HCT116 (cell line): ENCODE data around the gene CHAC1. TPM values are rescaled to one million over a fixed set of nuclear protein-coding genes. Genes with fewer than 3 reads are reported as not detected.

ENCODE experiments used
- ATAC-seq: fragments of 200-7000 bp; cut with Tn5 transposase; 2 replicates; pipeline ENCODE4 v1.9.1; 2020; ENCODE audit warnings: mild to moderate bottlenecking, moderate library complexity
- BruUV-seq: library from RNA; stranded (reverse); fragments of 400-500 nt; replicated peaks from 2 replicates; lab custom pipeline; 2021; lab: Mats Ljungman, UMichigan
- CTCF ChIA-PET: fragments of 300-600 bp; sonication (Branson Sonifier 250); formaldehyde crosslinking; loops from one replicate; lab custom pipeline; 2021; ENCODE audit warnings: antibody characterized with exemption; lab: Charles Lee
- POLR2A ChIA-PET: fragments of 300-600, 350-600 bp; sonication (Branson Sonifier 250); formaldehyde crosslinking; loops from one replicate; lab custom pipeline; 2021; ENCODE audit warnings: antibody characterized with exemption; lab: Charles Lee
- RAD21 ChIA-PET, 2 experiments: fragments of 300-600 bp; sonication (Branson Sonifier 250); formaldehyde crosslinking; loops; one replicate each; lab custom pipeline; 2023; ENCODE audit warnings: low total read pairs in 2 of 2; ENCODE audit not compliant: uncharacterized antibody in 2 of 2, unreplicated experiment in 2 of 2, low non-redundant PET in 1 of 2; lab: Charles Lee
- DNase-seq: peaks from one replicate; pipeline ENCODE4 v3.0.0-alpha.2; 2010; ENCODE audit warnings: low read depth, low spot score
- H2AFZ ChIP-seq: fragments of 200-600 bp; shearing (Covaris generic), sonication (generic); 2 replicates; pipeline ENCODE4 v1.6.1; 2017; ENCODE audit warnings: low read depth, mixed run types, mixed read lengths, antibody characterized with exemption, low read length; ENCODE audit not compliant: poor library complexity, severe bottlenecking
- H3K27ac ChIP-seq: 2 replicates; pipeline ENCODE4 v1.5.1; 2012; ENCODE audit warnings: low read depth, low read length
- H3K27me3 ChIP-seq: fragments of 200-600 bp; sonication (generic); 2 replicates; pipeline ENCODE4 v1.6.1; 2016; ENCODE audit warnings: mixed run types, low read length, mixed read lengths; ENCODE audit not compliant: insufficient read depth
- H3K36me3 ChIP-seq, 2 experiments: fragments of 200-500 bp in 1 of 2; fragments of 200-600 bp in 1 of 2; sonication (Bioruptor generic) in 1 of 2; sonication (generic) in 1 of 2; 2 replicates each; pipeline versions ENCODE4 v1.5.1 to v1.6.1; 2014 to 2016; ENCODE audit warnings: low read length in 2 of 2, inconsistent platforms in 1 of 2, mixed read lengths in 1 of 2, mixed run types in 1 of 2; ENCODE audit not compliant: insufficient read depth in 2 of 2, control insufficient read depth in 1 of 2
- H3K4me1 ChIP-seq, 2 experiments: fragments of 200-600 bp in 1 of 2; sonication (generic) in 1 of 2; 2 replicates each; pipeline versions ENCODE4 v1.5.1 to v1.6.1; 2012 to 2017; ENCODE audit warnings: low read length in 2 of 2, inconsistent platforms in 1 of 2, mild to moderate bottlenecking in 1 of 2, mixed read lengths in 1 of 2, mixed run types in 1 of 2, moderate library complexity in 1 of 2; ENCODE audit not compliant: insufficient read depth in 2 of 2, control insufficient read depth in 1 of 2
- H3K4me2 ChIP-seq: fragments of 200-600 bp; sonication (generic); 2 replicates; pipeline ENCODE4 v1.6.1; 2017; ENCODE audit warnings: mixed run types, low read length, mixed read lengths
- H3K4me3 ChIP-seq, 2 experiments: fragments of 200-600 bp in 1 of 2; sonication (generic) in 1 of 2; replicated peaks in 1 of 2; 2 replicates each; pipeline ENCODE4 v1.5.1; 2011 to 2016; ENCODE audit warnings: low read length in 2 of 2, control low read depth in 1 of 2, low read depth in 1 of 2, mild to moderate bottlenecking in 1 of 2, mixed read lengths in 1 of 2, mixed run types in 1 of 2
- H3K79me2 ChIP-seq: fragments of 200-600 bp; sonication (generic); 2 replicates; pipeline ENCODE4 v1.6.1; 2017; ENCODE audit warnings: mild to moderate bottlenecking, mixed run types, low read length, moderate library complexity, mixed read lengths; ENCODE audit not compliant: insufficient read depth
- H3K9ac ChIP-seq: fragments of 200-600 bp; sonication (generic); 2 replicates; pipeline ENCODE4 v1.6.1; 2016; ENCODE audit warnings: low read length, mixed read lengths
- H3K9me2 ChIP-seq: fragments of 200-600 bp; sonication (generic), shearing (Covaris generic); 2 replicates; pipeline ENCODE4 v1.6.1; 2017; ENCODE audit warnings: mixed run types, mild to moderate bottlenecking, moderate library complexity; ENCODE audit not compliant: insufficient read depth
- H3K9me3 ChIP-seq, 2 experiments: fragments of 200-500 bp in 1 of 2; fragments of 200-600 bp in 1 of 2; sonication (Bioruptor generic) in 1 of 2; sonication (generic) in 1 of 2; 2 replicates each; pipeline ENCODE4 v1.6.1; 2014 to 2017; ENCODE audit warnings: low read length in 2 of 2, mixed read lengths in 2 of 2, inconsistent platforms in 1 of 2, low read depth in 1 of 2, mild to moderate bottlenecking in 1 of 2, mixed run types in 1 of 2, moderate library complexity in 1 of 2; ENCODE audit not compliant: control insufficient read depth in 1 of 2, insufficient read depth in 1 of 2
- H4K20me1 ChIP-seq: fragments of 200-600 bp; sonication (generic), shearing (Covaris generic); 2 replicates; pipeline ENCODE4 v1.6.1; 2017; ENCODE audit warnings: mixed run types, mild to moderate bottlenecking, moderate library complexity; ENCODE audit not compliant: insufficient read depth
- ATF3 ChIP-seq: IDR thresholded peaks from 2 replicates; pipeline ENCODE4 v1.6.1; 2012
- CEBPB ChIP-seq: IDR thresholded peaks from 2 replicates; pipeline ENCODE4 v1.6.1; 2012; ENCODE audit warnings: low read depth
- ELF1 ChIP-seq: IDR thresholded peaks from 2 replicates; pipeline ENCODE4 v1.6.1; 2012; ENCODE audit warnings: low read depth, borderline replicate concordance
- JUND ChIP-seq: IDR thresholded peaks from 2 replicates; pipeline ENCODE4 v1.6.1; 2012
- MAX ChIP-seq: IDR thresholded peaks from 2 replicates; pipeline ENCODE4 v1.6.1; 2012
- POLR2A ChIP-seq: IDR thresholded peaks from 2 replicates; pipeline ENCODE4 v1.7.0; 2011; ENCODE audit warnings: borderline replicate concordance; ENCODE audit not compliant: insufficient read depth, insufficient read length; ENCODE audit errors: extremely low read depth
- RAD21 ChIP-seq: IDR thresholded peaks from 2 replicates; pipeline ENCODE4 v1.6.1; 2012; ENCODE audit warnings: low read depth, mild to moderate bottlenecking
- REST ChIP-seq: IDR thresholded peaks from 2 replicates; pipeline ENCODE4 v1.6.1; 2012; ENCODE audit warnings: low read depth
- SIN3A ChIP-seq: IDR thresholded peaks from 2 replicates; pipeline ENCODE4 v1.6.1; 2012; ENCODE audit warnings: low read depth
- ZFX ChIP-seq: fragments of 450-650 bp; IDR thresholded peaks from 2 replicates; pipeline ENCODE4 v1.6.1; 2017
- ZNF274 ChIP-seq: fragments of 200-500 bp; sonication (Bioruptor generic); IDR thresholded peaks from 2 replicates; pipeline ENCODE4 v1.6.1; 2014; ENCODE audit warnings: mild to moderate bottlenecking, low read depth, low read length, inconsistent platforms
- intact Hi-C: fragments of 100-400 bp; cut with micrococcal nuclease; formaldehyde crosslinking; loops from 2 replicates; pipeline ENCODE4 v1.10.0; 2022
- total RNA-seq: library from RNA; stranded (reverse); gene quantifications from one replicate; pipeline ENCODE4 v1.2.1, GENCODE V29; 2021; ENCODE audit not compliant: unreplicated experiment

The CHAC1 gene
- total RNA-seq, 1 experiment from 2014 or later: 58.9 TPM

GRCh38 chr15:40978562-40978961, 25.3 kb downstream of the CHAC1 start:
- Histone ChIP-seq H2AFZ (no peak overlapping the region), H3K27me3 (no peaks in the 10 kb centered on the region), H3K9me3 (no peaks in the 10 kb centered on the region), H3K79me2 (no peaks in the 10 kb centered on the region), H3K9ac (no peak overlapping the region), H3K4me2 (no peak overlapping the region), H3K36me3 (peaks cover 46 to 67% of the 10 kb centered on the region in 2 experiments), H4K20me1 (no peaks in the 10 kb centered on the region), H3K27ac (no peak overlapping the region), H3K4me3 (no peak overlapping the region), H3K4me1 (no peaks in the 10 kb centered on the region), H3K9me2 (no peaks in the 10 kb centered on the region)
- no TSS peak for BruUV-seq
- no peak for TF ChIP-seq ZNF274
- TF ChIP-seq ATF3: no peak
- TF ChIP-seq JUND: no peak
- TF ChIP-seq ELF1: no peak
- no peak for TF ChIP-seq POLR2A
- ChIA-PET POLR2A (no interaction called here), RAD21 (no interaction called here), CTCF (no interaction called here)
- DNase-seq: no peak
- intact Hi-C loops: no loop called here
- no peak for ATAC-seq

- intact Hi-C loops: no loop called here
- ATAC-seq: no peak
Observed at GRCh38 chr15:40981186-40981585, 27.9 kb downstream of the CHAC1 start.

More at GRCh38 chr15:40981186-40981585, 27.9 kb downstream of the CHAC1 start:
- Histone ChIP-seq H3K4me1 (no peaks in the 10 kb centered on the region), H3K4me2 (no peak overlapping the region), H3K4me3 (no peak overlapping the region), H4K20me1 (no peaks in the 10 kb centered on the region), H3K27ac (no peak overlapping the region), H3K9me2 (no peaks in the 10 kb centered on the region), H3K36me3 (peaks cover 59 to 84% of the 10 kb centered on the region in 2 experiments), H3K79me2 (no peaks in the 10 kb centered on the region), H3K9ac (no peak overlapping the region), H2AFZ (no peak overlapping the region), H3K9me3 (no peaks in the 10 kb centered on the region)
- CTCF ChIA-PET: no interaction called here
- POLR2A ChIA-PET: no interaction called here
- no peak for TF ChIP-seq RAD21
- TF ChIP-seq CEBPB: no peak
- no peak for TF ChIP-seq MAX
- no peak for TF ChIP-seq ATF3
- no peak for TF ChIP-seq SIN3A
- no peak for TF ChIP-seq REST
- TF ChIP-seq ZFX: no peak
- TF ChIP-seq, all 23 proteins: peak for 0
- H3K27me3 ChIP-seq: no peaks in the 10 kb centered on the region
- RAD21 ChIA-PET: no interaction called here
- no TSS peak for BruUV-seq
- DNase-seq: no peak
